ENCODE results near the gene EDAR. TPM values are rescaled to one million over a fixed set of nuclear protein-coding genes. Genes with fewer than 3 reads are reported as not detected.
A peak's percentile ranks its signal among the peaks of the same experiment; 100 is the strongest.

EDAR gene
- total and polyA plus RNA-seq, 10 of the 15 experiments (the other 5 are each of a cell fraction or from before 2014, with no cell fraction given) = 0.04 TPM; not detected in 9

GRCh38 chr2:108898315-108899082 lies 90.5 kb downstream of the EDAR start:
- Histone ChIP-seq H3K4me1 (ENCODE audit: control insufficient read depth, insufficient read depth, low read length) (no peaks in the 10 kb centered on the region), H3K27me3 (replicated peaks in 1 of 2; ENCODE audit: control insufficient read depth in 2 of 2, insufficient read depth in 2 of 2, low read length in 1 of 2) (no peaks in the 10 kb centered on the region), H3K4me2 (ENCODE audit: control insufficient read depth, insufficient read depth) (no peak overlapping the region), H3K4me3 (no peak overlapping the region), H2AFZ (ENCODE audit: control insufficient read depth, low read depth, low read length) (no peak overlapping the region), H3K9me3 (replicated peaks; ENCODE audit: control insufficient read depth, insufficient read depth, low read length) (no peaks in the 10 kb centered on the region), H4K20me1 (ENCODE audit: control insufficient read depth, insufficient read depth) (no peaks in the 10 kb centered on the region), H3K27ac (ENCODE audit: control insufficient read depth, insufficient read depth) (no peak overlapping the region), H3K79me2 (ENCODE audit: control insufficient read depth, insufficient read depth, low read length) (no peaks in the 10 kb centered on the region), H3K36me3 (ENCODE audit: control insufficient read depth in 2 of 2, insufficient read depth in 2 of 2, low read length in 1 of 2) (no peaks in the 10 kb centered on the region), H3K9ac (ENCODE audit: control insufficient read depth, insufficient read depth, low read length) (no peak overlapping the region)
- FAIRE-seq (no peak), DNase-seq (ENCODE audit: low read depth, low spot score) (no peak), ATAC-seq (peak; percentile 28; the same call in 2 of the 3 replicates)
- ChIA-PET RAD21 (ENCODE audit: unreplicated experiment) (no interaction called here), CTCF (interaction anchor here (0.5 kb wide), 1 partner anchor 67 kb away, joined by 3 read pairs; no protein-coding TSS in a partner anchor), POLR2A (no interaction called here), SMC1A (ENCODE audit: uncharacterized antibody, unreplicated experiment) (interaction anchor here (0.5 kb wide), 1 partner anchor 536 kb away, joined by 3 read pairs; no protein-coding TSS in a partner anchor)
- BruUV-seq (replicated peaks) = no TSS peak
- 33% methylated on average over 1 of the region's 1 CpG for WGBS (ENCODE audit: insufficient coverage, insufficient replicate concordance, low lambda C conversion rate, missing lambda C conversion rate)
- in situ Hi-C loops (cut with MboI) (no loop called here), intact Hi-C loops (cut with micrococcal nuclease; ENCODE audit: unreplicated experiment) (no loop called here)
- TF ChIP-seq RELB (IDR thresholded peaks at IDR 0.05; ENCODE audit: low read depth) (no peak), GATAD2B (conservative IDR thresholded peaks at IDR 0.05; ENCODE audit: low read depth) (no peak), STAT3 (IDR thresholded peaks at IDR 0.05; ENCODE audit: low read depth, low read length) (no peak), RELA (IDR thresholded peaks at IDR 0.05; ENCODE audit: borderline replicate concordance, partially characterized antibody) (no peak), PAX8 (IDR thresholded peaks at IDR 0.05) (no peak), PAX5 (IDR thresholded peaks at IDR 0.05; ENCODE audit: borderline replicate concordance, low read depth, low read length) (no peak), ETV6 (conservative IDR thresholded peaks at IDR 0.05 in 1 of 2, IDR thresholded peaks at IDR 0.05 in 1 of 2; ENCODE audit: borderline replicate concordance in 1 of 2, low read depth in 1 of 2) (no peak), MYB (IDR thresholded peaks at IDR 0.05; ENCODE audit: borderline replicate concordance, low read depth, low read length) (no peak), HSF1 (IDR thresholded peaks at IDR 0.05; ENCODE audit: low read depth, low read length) (no peak), PKNOX1 (IDR thresholded peaks at IDR 0.05) (no peak), REST (IDR thresholded peaks at IDR 0.05; ENCODE audit: low read depth, low read length) (no peak)
